Upper lobe of right lung (tissue), 1 donor: ENCODE results near the gene PNRC2. TPM values are rescaled to one million over a fixed set of nuclear protein-coding genes. Genes with fewer than 3 reads are reported as not detected.

ENCODE experiments used
- ATAC-seq: fragments of 200-7000 bp; cut with Tn5 transposase; one replicate; pipeline ENCODE4 v1.9.1; 2020; ENCODE audit warnings: mild to moderate bottlenecking, moderate library complexity
- DNase-seq: peaks from one replicate; pipeline ENCODE4 v3.0.0-alpha.2; 2020
- H3K27ac ChIP-seq: fragments of 200-600 bp; one replicate; pipeline ENCODE4 v1.8.0; 2022
- H3K27me3 ChIP-seq: fragments of 200-600 bp; one replicate; pipeline ENCODE4 v1.8.0; 2022; ENCODE audit warnings: mild to moderate bottlenecking
- H3K36me3 ChIP-seq: fragments of 200-600 bp; one replicate; pipeline ENCODE4 v1.8.0; 2022
- H3K4me1 ChIP-seq: fragments of 200-600 bp; one replicate; pipeline ENCODE4 v1.8.0; 2022
- H3K4me3 ChIP-seq: fragments of 200-600 bp; one replicate; pipeline ENCODE4 v1.8.0; 2022; ENCODE audit warnings: mild to moderate bottlenecking
- H3K9me3 ChIP-seq: fragments of 200-600 bp; one replicate; pipeline ENCODE4 v1.8.0; 2022
- intact Hi-C: fragments of 100-400 bp; cut with DNase I; formaldehyde crosslinking; loops from one replicate; pipeline ENCODE4 v1.11.0; 2022
- total RNA-seq: library from RNA; stranded (reverse); fragmentation: NEBNext Ultra II Directional; extraction: Animal tissue kit (Norgen Biotek cat#: 25700); gene quantifications from one replicate; pipeline ENCODE4 v1.2.1, GENCODE V29; 2021
- TF ChIP-seq, protein P1 (sequence below): fragments of 200-600 bp; IDR thresholded peaks from one replicate; pipeline ENCODE4 v1.8.0; 2022; ENCODE audit warnings: antibody characterized with exemption
- donor health status: DM: no; HTN: yes; CAD: no; lungs with severe emphysema.

Gene PNRC2
- total RNA-seq, 1 donor from 2014 or later, result 119 TPM

DNA sequence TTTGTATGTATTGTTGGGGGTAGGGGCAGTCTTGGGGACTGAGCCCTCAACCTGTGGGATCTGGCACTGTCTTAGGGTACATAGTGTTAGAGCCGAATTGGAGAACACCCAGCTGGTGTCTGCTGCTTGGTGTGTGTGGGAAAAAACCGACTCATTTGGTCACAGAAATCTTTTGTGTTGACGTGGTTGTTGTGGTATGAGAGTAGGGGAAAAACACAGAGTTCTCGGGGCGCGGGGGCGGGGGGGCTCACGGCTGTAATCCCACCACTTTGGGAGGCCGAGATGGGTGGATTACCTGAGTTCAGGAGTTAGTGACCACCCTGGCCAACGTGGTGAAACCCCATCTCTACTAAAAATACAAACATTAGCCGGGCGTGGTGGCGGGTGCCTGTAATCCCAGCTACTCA lies 35.8 kb downstream of the PNRC2 start:
- no peaks in the 10 kb centered on the region for H3K9me3 ChIP-seq
- ATAC-seq, result peak; percentile 25

GRCh38 chr1:23996700-23997229 lies 37.1 kb downstream of the PNRC2 start:
- no peaks in the 10 kb centered on the region for H3K27me3 ChIP-seq
- TF ChIP-seq, protein P1, sequence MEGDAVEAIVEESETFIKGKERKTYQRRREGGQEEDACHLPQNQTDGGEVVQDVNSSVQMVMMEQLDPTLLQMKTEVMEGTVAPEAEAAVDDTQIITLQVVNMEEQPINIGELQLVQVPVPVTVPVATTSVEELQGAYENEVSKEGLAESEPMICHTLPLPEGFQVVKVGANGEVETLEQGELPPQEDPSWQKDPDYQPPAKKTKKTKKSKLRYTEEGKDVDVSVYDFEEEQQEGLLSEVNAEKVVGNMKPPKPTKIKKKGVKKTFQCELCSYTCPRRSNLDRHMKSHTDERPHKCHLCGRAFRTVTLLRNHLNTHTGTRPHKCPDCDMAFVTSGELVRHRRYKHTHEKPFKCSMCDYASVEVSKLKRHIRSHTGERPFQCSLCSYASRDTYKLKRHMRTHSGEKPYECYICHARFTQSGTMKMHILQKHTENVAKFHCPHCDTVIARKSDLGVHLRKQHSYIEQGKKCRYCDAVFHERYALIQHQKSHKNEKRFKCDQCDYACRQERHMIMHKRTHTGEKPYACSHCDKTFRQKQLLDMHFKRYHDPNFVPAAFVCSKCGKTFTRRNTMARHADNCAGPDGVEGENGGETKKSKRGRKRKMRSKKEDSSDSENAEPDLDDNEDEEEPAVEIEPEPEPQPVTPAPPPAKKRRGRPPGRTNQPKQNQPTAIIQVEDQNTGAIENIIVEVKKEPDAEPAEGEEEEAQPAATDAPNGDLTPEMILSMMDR, result no peak
- H3K36me3 ChIP-seq, result no peaks in the 10 kb centered on the region
- DNase-seq (no peak), ATAC-seq (no peak)
- no peaks in the 10 kb centered on the region for H3K4me1 ChIP-seq
- no peaks in the 10 kb centered on the region for H3K9me3 ChIP-seq
- H3K27ac ChIP-seq, result no peak overlapping the region
- intact Hi-C loops, result no loop called here
- H3K4me3 ChIP-seq, result no peak overlapping the region

More for the DNA sequence above, 35.8 kb downstream of the PNRC2 start:
- TF ChIP-seq, protein P1, result no peak
- intact Hi-C loops, result no loop called here
- DNase-seq, result no peak
- H3K27me3 ChIP-seq, result no peaks in the 10 kb centered on the region
- H3K36me3 ChIP-seq, result no peaks in the 10 kb centered on the region
- H3K27ac ChIP-seq, result no peak overlapping the region
- H3K4me3 ChIP-seq, result no peak overlapping the region
- H3K4me1 ChIP-seq, result no peaks in the 10 kb centered on the region

GRCh38 chr1:23997812-23998211 lies 38.2 kb downstream of the PNRC2 start:
- Histone ChIP-seq H3K27ac (no peak overlapping the region), H3K9me3 (no peaks in the 10 kb centered on the region), H3K4me1 (no peaks in the 10 kb centered on the region), H3K27me3 (no peaks in the 10 kb centered on the region), H3K36me3 (no peaks in the 10 kb centered on the region), H3K4me3 (no peak overlapping the region)
- TF ChIP-seq, protein P1, result no peak
- intact Hi-C loops, result no loop called here
- no peak for DNase-seq
- no peak for ATAC-seq

DNA sequence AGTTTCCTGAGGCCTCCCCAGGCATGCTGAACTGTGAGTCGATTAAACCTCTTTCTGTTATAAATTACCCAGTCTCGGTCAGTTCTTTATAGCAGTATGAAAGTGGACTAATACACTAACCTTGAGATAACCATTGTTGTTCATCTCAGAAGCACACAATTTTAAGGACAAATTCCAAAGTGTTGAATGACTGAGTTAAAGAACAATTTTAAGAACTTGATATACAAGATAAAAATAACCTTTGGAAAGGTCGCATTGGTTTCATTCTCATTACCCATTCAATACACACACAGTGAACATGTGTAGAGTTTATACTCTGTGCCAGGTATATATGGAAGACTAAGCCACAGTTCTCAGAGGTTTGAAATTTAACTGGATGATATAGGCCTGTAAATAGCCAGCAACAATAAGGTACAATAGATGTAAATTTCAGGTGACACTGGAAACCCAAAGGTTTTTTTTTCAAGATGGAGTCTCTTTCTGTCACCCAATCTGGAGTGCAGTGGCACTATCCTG lies 39.6 kb downstream of the PNRC2 start:
- TF ChIP-seq, protein P1, result no peak
- no peak for ATAC-seq
- no peaks in the 10 kb centered on the region for H3K4me1 ChIP-seq
- H3K36me3 ChIP-seq, result no peaks in the 10 kb centered on the region
- DNase-seq, result no peak
- H3K4me3 ChIP-seq, result no peak overlapping the region
- no peaks in the 10 kb centered on the region for H3K27me3 ChIP-seq
- H3K9me3 ChIP-seq, result no peaks in the 10 kb centered on the region
- no peak overlapping the region for H3K27ac ChIP-seq
- intact Hi-C loops, result no loop called here

- intact Hi-C loops, result no loop called here
- Histone ChIP-seq H3K4me3 (no peak overlapping the region), H3K27ac (no peak overlapping the region), H3K4me1 (no peaks in the 10 kb centered on the region), H3K9me3 (no peaks in the 10 kb centered on the region), H3K27me3 (no peaks in the 10 kb centered on the region), H3K36me3 (no peaks in the 10 kb centered on the region)
- no peak for ATAC-seq
- DNase-seq, result no peak
- TF ChIP-seq, protein P1, result no peak
These were observed 43.1 kb downstream of the PNRC2 start for GRCh38 chr1:24002695-24003094.
